ENCODE data around the gene MRPL54.

DNA sequence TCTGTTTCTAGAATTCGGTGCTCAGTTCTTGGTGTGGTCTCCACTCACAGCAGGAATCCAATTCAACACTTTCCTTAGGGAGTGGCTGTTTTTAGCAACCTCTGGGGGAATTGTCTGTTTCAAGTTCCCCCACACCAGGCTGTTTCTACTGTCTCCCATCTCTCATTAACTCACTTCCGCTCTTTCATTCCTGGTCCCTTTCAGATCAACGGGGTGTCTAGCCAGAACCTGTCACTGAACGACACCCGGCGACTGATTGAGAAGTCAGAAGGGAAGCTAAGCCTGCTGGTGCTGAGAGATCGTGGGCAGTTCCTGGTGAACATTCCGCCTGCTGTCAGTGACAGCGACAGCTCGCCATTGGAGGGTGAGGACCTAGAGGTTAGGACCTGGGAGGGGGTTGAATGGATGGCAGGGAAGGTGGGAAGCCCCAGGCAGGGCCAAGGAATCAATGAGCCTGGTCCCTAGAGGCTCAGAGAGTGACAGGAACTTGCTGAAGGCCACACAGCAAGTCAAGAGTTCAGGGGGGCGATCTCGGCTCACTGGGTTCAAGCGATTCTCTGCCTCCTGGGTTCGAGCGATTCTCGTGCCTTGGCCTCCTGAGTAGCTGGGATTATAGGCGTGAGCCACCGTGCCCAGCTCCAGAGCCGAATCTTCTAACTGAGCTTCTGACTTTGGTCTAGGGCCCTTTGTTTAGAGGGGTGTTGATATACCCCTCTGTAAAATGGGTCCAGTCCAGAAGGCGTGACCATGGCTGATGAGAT, 28.8 kb upstream of the MRPL54 start:
- TF ChIP-seq POLR2AphosphoS5 (IDR thresholded peaks at IDR 0.05; ENCODE audit: low read depth): no peak
- TF ChIP-seq EZH2 (IDR thresholded peaks at IDR 0.05; ENCODE audit: low read depth, unreplicated experiment): no peak
- no peak for TF ChIP-seq JUNB (IDR thresholded peaks at IDR 0.05; ENCODE audit: unreplicated experiment)
- TF ChIP-seq, protein P1, sequence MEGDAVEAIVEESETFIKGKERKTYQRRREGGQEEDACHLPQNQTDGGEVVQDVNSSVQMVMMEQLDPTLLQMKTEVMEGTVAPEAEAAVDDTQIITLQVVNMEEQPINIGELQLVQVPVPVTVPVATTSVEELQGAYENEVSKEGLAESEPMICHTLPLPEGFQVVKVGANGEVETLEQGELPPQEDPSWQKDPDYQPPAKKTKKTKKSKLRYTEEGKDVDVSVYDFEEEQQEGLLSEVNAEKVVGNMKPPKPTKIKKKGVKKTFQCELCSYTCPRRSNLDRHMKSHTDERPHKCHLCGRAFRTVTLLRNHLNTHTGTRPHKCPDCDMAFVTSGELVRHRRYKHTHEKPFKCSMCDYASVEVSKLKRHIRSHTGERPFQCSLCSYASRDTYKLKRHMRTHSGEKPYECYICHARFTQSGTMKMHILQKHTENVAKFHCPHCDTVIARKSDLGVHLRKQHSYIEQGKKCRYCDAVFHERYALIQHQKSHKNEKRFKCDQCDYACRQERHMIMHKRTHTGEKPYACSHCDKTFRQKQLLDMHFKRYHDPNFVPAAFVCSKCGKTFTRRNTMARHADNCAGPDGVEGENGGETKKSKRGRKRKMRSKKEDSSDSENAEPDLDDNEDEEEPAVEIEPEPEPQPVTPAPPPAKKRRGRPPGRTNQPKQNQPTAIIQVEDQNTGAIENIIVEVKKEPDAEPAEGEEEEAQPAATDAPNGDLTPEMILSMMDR (conservative IDR thresholded peaks at IDR 0.05; ENCODE audit: low read depth in 2 of 2): no peak
- TF ChIP-seq EZH2phosphoT487 (IDR thresholded peaks at IDR 0.05; ENCODE audit: unreplicated experiment): no peak
